HCT116 (cell line): ENCODE measurements around the gene HIGD2B. TPM values are rescaled to one million over a fixed set of nuclear protein-coding genes. Genes with fewer than 3 reads are reported as not detected.

ENCODE experiments used
- ATAC-seq: fragments of 200-7000 bp; cut with Tn5 transposase; 2 replicates; pipeline ENCODE4 v1.9.1; 2020; ENCODE audit warnings: mild to moderate bottlenecking, moderate library complexity
- BruUV-seq: library from RNA; stranded (reverse); fragments of 400-500 nt; replicated peaks from 2 replicates; lab custom pipeline; 2021; lab: Mats Ljungman, UMichigan
- CTCF ChIA-PET: fragments of 300-600 bp; sonication (Branson Sonifier 250); formaldehyde crosslinking; loops from one replicate; lab custom pipeline; 2021; ENCODE audit warnings: antibody characterized with exemption; lab: Charles Lee
- POLR2A ChIA-PET: fragments of 300-600, 350-600 bp; sonication (Branson Sonifier 250); formaldehyde crosslinking; loops from one replicate; lab custom pipeline; 2021; ENCODE audit warnings: antibody characterized with exemption; lab: Charles Lee
- RAD21 ChIA-PET, 2 experiments: fragments of 300-600 bp; sonication (Branson Sonifier 250); formaldehyde crosslinking; loops; one replicate each; lab custom pipeline; 2023; ENCODE audit warnings: low total read pairs in 2 of 2; ENCODE audit not compliant: uncharacterized antibody in 2 of 2, unreplicated experiment in 2 of 2, low non-redundant PET in 1 of 2; lab: Charles Lee
- DNase-seq: peaks from one replicate; pipeline ENCODE4 v3.0.0-alpha.2; 2010; ENCODE audit warnings: low read depth, low spot score
- H2AFZ ChIP-seq: fragments of 200-600 bp; shearing (Covaris generic), sonication (generic); 2 replicates; pipeline ENCODE4 v1.6.1; 2017; ENCODE audit warnings: low read depth, mixed run types, mixed read lengths, antibody characterized with exemption, low read length; ENCODE audit not compliant: poor library complexity, severe bottlenecking
- H3K27ac ChIP-seq: 2 replicates; pipeline ENCODE4 v1.5.1; 2012; ENCODE audit warnings: low read depth, low read length
- H3K27me3 ChIP-seq: fragments of 200-600 bp; sonication (generic); 2 replicates; pipeline ENCODE4 v1.6.1; 2016; ENCODE audit warnings: mixed run types, low read length, mixed read lengths; ENCODE audit not compliant: insufficient read depth
- H3K36me3 ChIP-seq, 2 experiments: fragments of 200-500 bp in 1 of 2; fragments of 200-600 bp in 1 of 2; sonication (Bioruptor generic) in 1 of 2; sonication (generic) in 1 of 2; 2 replicates each; pipeline versions ENCODE4 v1.5.1 to v1.6.1; 2014 to 2016; ENCODE audit warnings: low read length in 2 of 2, inconsistent platforms in 1 of 2, mixed read lengths in 1 of 2, mixed run types in 1 of 2; ENCODE audit not compliant: insufficient read depth in 2 of 2, control insufficient read depth in 1 of 2
- H3K4me1 ChIP-seq, 2 experiments: fragments of 200-600 bp in 1 of 2; sonication (generic) in 1 of 2; 2 replicates each; pipeline versions ENCODE4 v1.5.1 to v1.6.1; 2012 to 2017; ENCODE audit warnings: low read length in 2 of 2, inconsistent platforms in 1 of 2, mild to moderate bottlenecking in 1 of 2, mixed read lengths in 1 of 2, mixed run types in 1 of 2, moderate library complexity in 1 of 2; ENCODE audit not compliant: insufficient read depth in 2 of 2, control insufficient read depth in 1 of 2
- H3K4me2 ChIP-seq: fragments of 200-600 bp; sonication (generic); 2 replicates; pipeline ENCODE4 v1.6.1; 2017; ENCODE audit warnings: mixed run types, low read length, mixed read lengths
- H3K4me3 ChIP-seq, 2 experiments: fragments of 200-600 bp in 1 of 2; sonication (generic) in 1 of 2; replicated peaks in 1 of 2; 2 replicates each; pipeline ENCODE4 v1.5.1; 2011 to 2016; ENCODE audit warnings: low read length in 2 of 2, control low read depth in 1 of 2, low read depth in 1 of 2, mild to moderate bottlenecking in 1 of 2, mixed read lengths in 1 of 2, mixed run types in 1 of 2
- H3K79me2 ChIP-seq: fragments of 200-600 bp; sonication (generic); 2 replicates; pipeline ENCODE4 v1.6.1; 2017; ENCODE audit warnings: mild to moderate bottlenecking, mixed run types, low read length, moderate library complexity, mixed read lengths; ENCODE audit not compliant: insufficient read depth
- H3K9ac ChIP-seq: fragments of 200-600 bp; sonication (generic); 2 replicates; pipeline ENCODE4 v1.6.1; 2016; ENCODE audit warnings: low read length, mixed read lengths
- H3K9me2 ChIP-seq: fragments of 200-600 bp; sonication (generic), shearing (Covaris generic); 2 replicates; pipeline ENCODE4 v1.6.1; 2017; ENCODE audit warnings: mixed run types, mild to moderate bottlenecking, moderate library complexity; ENCODE audit not compliant: insufficient read depth
- H3K9me3 ChIP-seq, 2 experiments: fragments of 200-500 bp in 1 of 2; fragments of 200-600 bp in 1 of 2; sonication (Bioruptor generic) in 1 of 2; sonication (generic) in 1 of 2; 2 replicates each; pipeline ENCODE4 v1.6.1; 2014 to 2017; ENCODE audit warnings: low read length in 2 of 2, mixed read lengths in 2 of 2, inconsistent platforms in 1 of 2, low read depth in 1 of 2, mild to moderate bottlenecking in 1 of 2, mixed run types in 1 of 2, moderate library complexity in 1 of 2; ENCODE audit not compliant: control insufficient read depth in 1 of 2, insufficient read depth in 1 of 2
- H4K20me1 ChIP-seq: fragments of 200-600 bp; sonication (generic), shearing (Covaris generic); 2 replicates; pipeline ENCODE4 v1.6.1; 2017; ENCODE audit warnings: mixed run types, mild to moderate bottlenecking, moderate library complexity; ENCODE audit not compliant: insufficient read depth
- CEBPB ChIP-seq: IDR thresholded peaks from 2 replicates; pipeline ENCODE4 v1.6.1; 2012; ENCODE audit warnings: low read depth
- EGR1 ChIP-seq: IDR thresholded peaks from 2 replicates; pipeline ENCODE4 v1.6.1; 2012; ENCODE audit warnings: low read depth
- FOSL1 ChIP-seq: IDR thresholded peaks from 2 replicates; pipeline ENCODE4 v1.6.1; 2012; ENCODE audit warnings: low read depth
- POLR2A ChIP-seq: IDR thresholded peaks from 2 replicates; pipeline ENCODE4 v1.7.0; 2011; ENCODE audit warnings: borderline replicate concordance; ENCODE audit not compliant: insufficient read depth, insufficient read length; ENCODE audit errors: extremely low read depth
- SP1 ChIP-seq: IDR thresholded peaks from 2 replicates; pipeline ENCODE4 v1.6.1; 2012; ENCODE audit warnings: low read depth
- TCF7L2 ChIP-seq: IDR thresholded peaks from 2 replicates; pipeline ENCODE4 v1.7.0; 2011; ENCODE audit warnings: borderline replicate concordance, inconsistent platforms; ENCODE audit not compliant: insufficient read depth, insufficient read length; ENCODE audit errors: extremely low read depth
- ZFX ChIP-seq: fragments of 450-650 bp; IDR thresholded peaks from 2 replicates; pipeline ENCODE4 v1.6.1; 2017
- intact Hi-C: fragments of 100-400 bp; cut with micrococcal nuclease; formaldehyde crosslinking; loops from 2 replicates; pipeline ENCODE4 v1.10.0; 2022
- total RNA-seq: library from RNA; stranded (reverse); gene quantifications from one replicate; pipeline ENCODE4 v1.2.1, GENCODE V29; 2021; ENCODE audit not compliant: unreplicated experiment
- TF ChIP-seq, protein P1 (sequence below), 3 experiments: fragments of 200-600 bp in 1 of 3; sonication (generic) in 1 of 3; IDR thresholded peaks in 2 of 3; conservative IDR thresholded peaks in 1 of 3; 2 replicates each; pipeline ENCODE4 v1.5.1; 2012 to 2017; ENCODE audit warnings: low read depth in 2 of 3, low read length in 2 of 3, antibody characterized with exemption in 1 of 3, borderline replicate concordance in 1 of 3, control low read depth in 1 of 3, mild to moderate bottlenecking in 1 of 3, mixed read lengths in 1 of 3, mixed run types in 1 of 3, moderate library complexity in 1 of 3; ENCODE audit not compliant: insufficient read depth in 1 of 3

The HIGD2B gene
- total RNA-seq, 1 experiment from 2014 or later, result 0.27 TPM

GRCh38 chr15:72671525-72671924, 14.5 kb downstream of the HIGD2B start:
- TF ChIP-seq POLR2A, result no peak
- TF ChIP-seq TCF7L2, result no peak
- TF ChIP-seq, protein P1, sequence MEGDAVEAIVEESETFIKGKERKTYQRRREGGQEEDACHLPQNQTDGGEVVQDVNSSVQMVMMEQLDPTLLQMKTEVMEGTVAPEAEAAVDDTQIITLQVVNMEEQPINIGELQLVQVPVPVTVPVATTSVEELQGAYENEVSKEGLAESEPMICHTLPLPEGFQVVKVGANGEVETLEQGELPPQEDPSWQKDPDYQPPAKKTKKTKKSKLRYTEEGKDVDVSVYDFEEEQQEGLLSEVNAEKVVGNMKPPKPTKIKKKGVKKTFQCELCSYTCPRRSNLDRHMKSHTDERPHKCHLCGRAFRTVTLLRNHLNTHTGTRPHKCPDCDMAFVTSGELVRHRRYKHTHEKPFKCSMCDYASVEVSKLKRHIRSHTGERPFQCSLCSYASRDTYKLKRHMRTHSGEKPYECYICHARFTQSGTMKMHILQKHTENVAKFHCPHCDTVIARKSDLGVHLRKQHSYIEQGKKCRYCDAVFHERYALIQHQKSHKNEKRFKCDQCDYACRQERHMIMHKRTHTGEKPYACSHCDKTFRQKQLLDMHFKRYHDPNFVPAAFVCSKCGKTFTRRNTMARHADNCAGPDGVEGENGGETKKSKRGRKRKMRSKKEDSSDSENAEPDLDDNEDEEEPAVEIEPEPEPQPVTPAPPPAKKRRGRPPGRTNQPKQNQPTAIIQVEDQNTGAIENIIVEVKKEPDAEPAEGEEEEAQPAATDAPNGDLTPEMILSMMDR (IDR thresholded peaks at IDR 0.05 in 2 of 3, conservative IDR thresholded peaks at IDR 0.05 in 1 of 3; ENCODE audit: borderline replicate concordance in 1 of 3, insufficient read depth in 1 of 3, low read depth in 2 of 3, low read length in 2 of 3), result no peak
- no peak for TF ChIP-seq ZFX
- no peak for TF ChIP-seq EGR1
- TF ChIP-seq SP1, result no peak
- TF ChIP-seq FOSL1, result no peak
- no peak for TF ChIP-seq CEBPB
- peak overlapping the region; percentile 10 for H2AFZ ChIP-seq
- H3K9me3 ChIP-seq, result no peaks in the 10 kb centered on the region
- no peaks in the 10 kb centered on the region for H4K20me1 ChIP-seq
- no peaks in the 10 kb centered on the region for H3K27me3 ChIP-seq
- intact Hi-C loops, result no loop called here
- peak overlapping the region; percentile 3; the same call in 1 of the 2 replicates for H3K27ac ChIP-seq
- no peak for ATAC-seq
- H3K4me3 ChIP-seq, result no peak overlapping the region
- no peaks in the 10 kb centered on the region for H3K36me3 ChIP-seq
- H3K4me1 ChIP-seq, result peaks cover 7 to 9% of the 10 kb centered on the region in 2 experiments; a peak in 3 of 4 replicates
- no peaks in the 10 kb centered on the region for H3K9me2 ChIP-seq
- H3K4me2 ChIP-seq, result peak overlapping the region; percentile 84; the same call in 1 of the 2 replicates
- ChIA-PET POLR2A (interaction anchor here (1.3 kb wide), 1 partner anchor 9 kb away, joined by 3 read pairs; no protein-coding TSS in a partner anchor), RAD21 (interaction anchor here (0.7 to 1.2 kb wide), 2 partner anchors 72 to 359 kb away, joined by 3 to 6 read pairs; no protein-coding TSS in a partner anchor), CTCF (interaction anchor here (0.6 to 1.8 kb wide), 9 partner anchors 12 to 631 kb away, joined by 3 to 28 read pairs (median 4); partner anchors contain the start of genes BBS4 and HIGD2B)
- no peak overlapping the region for H3K9ac ChIP-seq
- BruUV-seq, result no TSS peak
- DNase-seq, result no peak
- no peaks in the 10 kb centered on the region for H3K79me2 ChIP-seq
